Activated CD4-positive, alpha-beta T cell treated with anti-CD3 and anti-CD28 coated beads, Interleukin-2, amount 50 U/mL, for 4 hours (primary cell): ENCODE data around the gene DIDO1.

ENCODE experiments used
- DNase-seq, 2 experiments: peaks; one replicate each; pipeline ENCODE4 v3.0.0-alpha.2; 2020

DIDO1 gene

DNA sequence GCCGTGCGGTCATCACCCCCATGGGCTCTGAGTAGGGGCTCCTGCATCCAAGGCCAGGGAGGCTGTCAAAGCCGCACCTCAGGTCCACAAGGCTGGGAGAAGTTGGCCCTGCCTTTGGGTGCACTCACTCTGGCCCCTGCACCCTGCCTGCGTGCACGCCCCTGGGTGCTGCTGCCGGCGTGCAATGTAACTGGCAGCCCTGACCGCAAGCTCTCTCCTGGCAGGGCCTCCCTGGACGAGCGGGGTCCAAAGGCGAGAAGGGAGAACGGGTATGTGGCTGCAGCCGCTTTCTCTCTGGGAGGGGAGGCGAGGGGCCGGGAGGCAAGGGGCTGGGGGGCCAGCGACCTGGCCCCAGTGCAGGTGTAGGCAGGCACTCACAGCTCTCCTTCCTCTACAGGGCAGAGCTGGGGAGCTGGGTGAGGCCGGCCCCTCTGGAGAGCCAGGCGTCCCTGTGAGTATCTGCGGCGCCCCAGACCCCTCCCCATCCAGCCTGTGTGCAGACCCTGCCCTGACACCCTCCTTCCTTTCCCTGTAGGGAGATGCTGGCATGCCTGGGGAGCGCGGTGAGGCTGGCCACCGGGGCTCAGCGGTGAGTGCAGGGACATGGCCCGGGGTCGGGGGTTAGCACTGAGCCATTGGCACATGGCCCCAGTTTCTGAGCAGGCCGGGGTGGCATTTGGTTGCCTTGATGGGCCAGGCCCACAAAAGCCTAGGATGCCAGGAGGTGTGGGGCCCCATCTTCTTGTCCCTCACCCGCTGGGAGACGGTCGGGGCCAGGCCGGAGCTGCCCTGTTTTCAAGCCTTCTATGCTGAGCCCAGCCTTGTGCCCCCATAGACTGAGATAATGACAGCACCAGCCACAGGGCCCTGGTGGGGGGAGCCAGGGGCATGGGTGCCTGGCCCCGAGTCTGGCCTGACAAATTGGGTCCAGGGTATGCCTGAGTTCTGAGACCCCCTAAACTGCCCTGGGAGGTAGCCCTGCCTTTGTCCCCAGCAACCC lies 96.8 kb downstream of the DIDO1 start:
- no peak for DNase-seq

DNA sequence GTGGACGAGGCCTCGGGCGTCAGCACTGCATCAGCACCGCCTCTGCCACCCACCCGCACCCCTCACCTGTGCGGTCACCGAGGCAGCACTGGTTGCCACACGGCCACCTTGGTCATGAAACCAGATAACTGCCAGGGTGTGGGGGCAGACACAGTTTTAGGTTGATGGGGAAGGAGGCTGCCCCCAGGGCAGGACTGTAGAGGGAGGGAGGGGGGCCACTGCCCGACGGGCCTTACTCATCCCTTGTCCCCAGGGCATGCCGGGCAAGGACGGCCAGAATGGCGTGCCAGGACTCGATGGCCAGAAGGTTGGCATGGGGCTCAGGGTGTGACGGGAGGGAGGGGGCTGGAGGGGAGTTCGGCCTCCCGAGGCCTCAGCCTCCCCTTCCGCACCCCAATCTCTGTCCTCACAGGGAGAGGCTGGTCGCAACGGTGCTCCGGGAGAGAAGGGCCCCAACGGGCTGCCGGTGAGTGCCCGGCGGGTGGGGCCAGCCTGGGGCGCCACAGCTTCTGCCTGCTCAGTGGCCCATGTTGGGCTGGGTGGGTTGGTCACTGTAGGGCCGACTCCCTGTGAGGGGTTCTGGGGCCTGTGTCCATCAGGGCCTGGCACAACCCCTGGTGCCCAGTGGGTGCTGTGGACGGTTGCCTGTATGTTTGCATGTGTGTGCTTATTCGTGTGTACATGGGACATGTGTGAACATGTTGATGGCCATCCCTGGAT lies 97.6 kb downstream of the DIDO1 start:
- DNase-seq: no peak

DNA sequence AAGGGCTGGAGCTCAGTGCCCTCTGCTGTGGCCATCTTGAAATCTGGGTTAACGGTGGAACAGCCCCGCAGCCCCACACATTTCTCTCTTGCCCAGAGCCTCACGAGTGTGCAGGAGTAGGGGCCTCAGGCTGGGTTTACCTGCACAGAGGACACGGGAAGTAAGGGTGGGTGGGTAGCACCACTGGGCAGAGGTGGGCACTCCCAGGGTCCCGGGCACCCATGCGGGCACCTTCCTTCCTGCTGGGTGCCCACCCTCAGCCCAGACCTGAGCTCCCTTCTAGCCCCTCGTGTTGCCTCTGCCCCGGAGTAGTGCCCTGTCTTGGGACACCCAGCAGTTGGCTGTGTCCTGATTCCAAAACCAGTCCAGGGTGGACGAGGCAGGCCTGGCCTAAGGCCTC lies 98.3 kb downstream of the DIDO1 start:
- no peak for DNase-seq
